K562 (cell line): ENCODE results near the gene TLR5. TPM values are rescaled to one million over a fixed set of nuclear protein-coding genes. Genes with fewer than 3 reads are reported as not detected.
A peak's percentile ranks its signal among the peaks of the same experiment; 100 is the strongest.

ENCODE experiments used
- ATF1 ChIP-seq, 2 experiments: fragments of 450-650 bp in 1 of 2; IDR thresholded peaks; 2 replicates each; pipeline ENCODE4 v1.6.1; 2016; ENCODE audit warnings: missing compliant biosample characterization in 1 of 2, missing genetic modification characterization in 1 of 2
- BHLHE40 ChIP-seq: IDR thresholded peaks from 2 replicates; pipeline ENCODE4 v1.6.1; 2011; ENCODE audit warnings: low read length, improper control_type of control experiment
- CREB1 ChIP-seq, 2 experiments: sonication (generic) in 1 of 2; formaldehyde crosslinking in 1 of 2; IDR thresholded peaks; 2 replicates each; pipeline versions ENCODE4 v1.6.1 to v1.8.0; 2012 to 2022; ENCODE audit warnings: inconsistent platforms in 1 of 2, mild to moderate bottlenecking in 1 of 2, missing genetic modification reagents in 1 of 2, moderate library complexity in 1 of 2
- CREM ChIP-seq: IDR thresholded peaks from 2 replicates; pipeline ENCODE4 v1.6.1; 2014; ENCODE audit warnings: antibody characterized with exemption, low read depth
- CSDE1 ChIP-seq, 2 experiments: fragments of 450-650 bp; IDR thresholded peaks; 2 replicates each; pipeline ENCODE4 v1.6.1; 2016; ENCODE audit warnings: mild to moderate bottlenecking in 1 of 2
- EP400 ChIP-seq: fragments of 450-650 bp; IDR thresholded peaks from 2 replicates; pipeline ENCODE4 v1.6.1; 2017; ENCODE audit warnings: antibody characterized with exemption, mild to moderate bottlenecking, moderate library complexity
- HNRNPUL1 ChIP-seq: fragments of 200-400 bp; formaldehyde crosslinking; IDR thresholded peaks from 2 replicates; pipeline ENCODE4 v1.6.1; 2017; ENCODE audit warnings: low read length
- POU5F1 ChIP-seq: fragments of 150-350 bp; IDR thresholded peaks from 2 replicates; pipeline ENCODE4 v1.6.1; 2014; ENCODE audit warnings: borderline replicate concordance, low read length, low read depth, mild to moderate bottlenecking; ENCODE audit not compliant: partially characterized antibody
- PYGO2 ChIP-seq: fragments of 450-650 bp; IDR thresholded peaks from 2 replicates; pipeline ENCODE4 v1.6.1; 2016; ENCODE audit warnings: mild to moderate bottlenecking, missing genetic modification characterization, moderate library complexity, missing compliant biosample characterization
- RAD21 ChIP-seq, 2 experiments: fragments of 250-450 bp in 1 of 2; fragments of 450-650 bp in 1 of 2; sonication (Bioruptor Pico) in 1 of 2; formaldehyde crosslinking in 1 of 2; IDR thresholded peaks in 1 of 2; conservative IDR thresholded peaks in 1 of 2; 2 replicates each; pipeline versions ENCODE4 v1.4.0 to v1.8.0; 2020 to 2022; ENCODE audit warnings: mild to moderate bottlenecking in 2 of 2, moderate library complexity in 1 of 2
- SRSF1 ChIP-seq: fragments of 200-400 bp; formaldehyde crosslinking; IDR thresholded peaks from 2 replicates; pipeline ENCODE4 v1.6.1; 2017; ENCODE audit warnings: mild to moderate bottlenecking, low read depth, low read length, moderate library complexity
- TEAD4 ChIP-seq, 2 experiments: sonication (generic) in 1 of 2; formaldehyde crosslinking in 1 of 2; IDR thresholded peaks; 2 replicates each; pipeline versions ENCODE4 v1.6.1 to v1.8.0; 2012 to 2022; ENCODE audit warnings: borderline replicate concordance in 1 of 2, inconsistent platforms in 1 of 2, low read length in 1 of 2, mild to moderate bottlenecking in 1 of 2, missing genetic modification reagents in 1 of 2
- ZBTB17 ChIP-seq: fragments of 450-650 bp; formaldehyde crosslinking; IDR thresholded peaks from 2 replicates; pipeline ENCODE4 v1.4.0; 2020; ENCODE audit warnings: mild to moderate bottlenecking
- ZBTB40 ChIP-seq, 2 experiments: fragments of 450-650 bp in 1 of 2; sonication (generic) in 1 of 2; formaldehyde crosslinking in 1 of 2; IDR thresholded peaks; 2 replicates each; pipeline versions ENCODE4 v1.7.1 to v1.9.0; 2016 to 2022; ENCODE audit warnings: inconsistent platforms in 1 of 2, mild to moderate bottlenecking in 1 of 2, missing genetic modification reagents in 1 of 2
- ZNF311 ChIP-seq: fragments of 250-450 bp; sonication (Bioruptor Pico); IDR thresholded peaks from 2 replicates; pipeline ENCODE4 v1.4.0; 2020; ENCODE audit warnings: mild to moderate bottlenecking, moderate library complexity
- ZNF431 ChIP-seq: sonication (generic); formaldehyde crosslinking; IDR thresholded peaks from 2 replicates; pipeline ENCODE4 v1.8.0; 2022; ENCODE audit warnings: mild to moderate bottlenecking, missing genetic modification reagents
- polyA plus RNA-seq, 8 experiments: library from polyadenylated mRNA; depleted of rRNA in 4 of 8; stranded (reverse) in 5 of 8; unstranded in 3 of 8; fragments of >200 nt; fragmentation: Nextera tagmentation in 2 of 8; fragmentation: Illumina TruSeq in 1 of 8; extraction: Ambion mirVana in 2 of 8; extraction: Trizol in 1 of 8; gene quantifications; 2 replicates each; pipeline versions ENCODE4 v1.2.1 to v1.2.3, GENCODE V29; 2011 to 2014; ENCODE audit warnings: inconsistent platforms in 1 of 8, missing spikeins in 1 of 8
- total RNA-seq, 7 experiments: library from RNA; depleted of rRNA in 6 of 7; stranded (reverse); fragments of >200 nt in 6 of 7; fragmentation: Illumina TruSeq in 2 of 7; extraction: Trizol in 2 of 7; gene quantifications; 2 replicates each; pipeline versions ENCODE4 v1.2.1 to v1.2.3, GENCODE V29; 2011 to 2021; ENCODE audit warnings: low replicate concordance in 1 of 7

The TLR5 gene
- total and polyA plus RNA-seq, 9 of the 15 experiments (the other 6 are each of a cell fraction or from before 2014, with no cell fraction given): 0.93 to 7.4 (median 1.9) TPM

GRCh38 chr1:223081181-223081994 lies 61.7 kb downstream of the TLR5 start (continued):
- TF ChIP-seq ZBTB40 (IDR thresholded peaks at IDR 0.05) (no peak), ZBTB40 (CRISPR knock-in tag; IDR thresholded peaks at IDR 0.05) (no peak), CSDE1 (IDR thresholded peaks at IDR 0.05) (no peak), BHLHE40 (peak; percentile 13; the same call in 1 of the 2 replicates), ZBTB17 (CRISPR knock-in tag) (peak; percentile 65; the same call in 1 of the 2 replicates), TEAD4 (IDR thresholded peaks at IDR 0.05; ENCODE audit: low read length) (peak; percentile 71), TEAD4 (CRISPR knock-in tag; IDR thresholded peaks at IDR 0.05; ENCODE audit: borderline replicate concordance) (no peak), ATF1 (CRISPR knock-in tag; IDR thresholded peaks at IDR 0.05) (no peak), ATF1 (tag; IDR thresholded peaks at IDR 0.05) (peak; percentile 84), CREB1 (IDR thresholded peaks at IDR 0.05) (peak; percentile 73), CREB1 (CRISPR knock-in tag; IDR thresholded peaks at IDR 0.05) (peak; percentile 65; the same call in 1 of the 2 replicates), ZNF311 (CRISPR knock-in tag) (no peak), ZNF431 (CRISPR knock-in tag) (no peak), POU5F1 (no peak), PYGO2 (tag) (no peak), CREM (peak; percentile 78), EP400 (no peak), RAD21 (CRISPR knock-in tag; conservative IDR thresholded peaks at IDR 0.05 in 1 of 2, IDR thresholded peaks at IDR 0.05 in 1 of 2) (peak; percentile 98), HNRNPUL1 (no peak), SRSF1 (no peak)
